Measurements from ENCODE around the gene OR2T27. TPM values are rescaled to one million over a fixed set of nuclear protein-coding genes. Genes with fewer than 3 reads are reported as not detected.

The OR2T27 gene
- total RNA-seq, 1 experiment from 2014 or later = not detected

- TF ChIP-seq REST (IDR thresholded peaks at IDR 0.05; ENCODE audit: low read depth) = no peak
These were observed 24.8 kb downstream of the OR2T27 start (continued) for GRCh38 chr1:248630551-248630950.

GRCh38 chr1:248627971-248628844 lies 27.1 kb downstream of the OR2T27 start:
- RAD21 ChIA-PET (ENCODE audit: low non-redundant PET in 1 of 2, low total read pairs in 2 of 2, uncharacterized antibody in 2 of 2, unreplicated experiment in 2 of 2) = no interaction called here
- Histone ChIP-seq H3K27ac (ENCODE audit: low read depth, low read length) (no peak overlapping the region), H3K9me2 (ENCODE audit: insufficient read depth) (no peaks in the 10 kb centered on the region), H4K20me1 (ENCODE audit: insufficient read depth) (no peaks in the 10 kb centered on the region), H3K9ac (ENCODE audit: low read length) (no peak overlapping the region), H3K4me1 (ENCODE audit: control insufficient read depth in 1 of 2, insufficient read depth in 2 of 2, low read length in 2 of 2) (no peaks in the 10 kb centered on the region), H3K9me3 (ENCODE audit: control insufficient read depth in 1 of 2, insufficient read depth in 1 of 2, low read depth in 1 of 2, low read length in 2 of 2) (no peaks in the 10 kb centered on the region), H3K4me2 (ENCODE audit: low read length) (no peak overlapping the region), H3K36me3 (ENCODE audit: control insufficient read depth in 1 of 2, insufficient read depth in 2 of 2, low read length in 2 of 2) (no peaks in the 10 kb centered on the region), H3K4me3 (replicated peaks in 1 of 2; ENCODE audit: low read depth in 1 of 2, low read length in 2 of 2) (no peak overlapping the region), H2AFZ (ENCODE audit: low read depth, low read length, poor library complexity, severe bottlenecking) (no peak overlapping the region), H3K27me3 (ENCODE audit: insufficient read depth, low read length) (no peaks in the 10 kb centered on the region), H3K79me2 (ENCODE audit: insufficient read depth, low read length) (no peaks in the 10 kb centered on the region)
- BruUV-seq (replicated peaks) = no TSS peak
- CTCF ChIA-PET = no interaction called here
- no peak for ATAC-seq
- DNase-seq (ENCODE audit: low read depth, low spot score) = no peak
- intact Hi-C loops (cut with micrococcal nuclease) = no loop called here
- TF ChIP-seq POLR2A (IDR thresholded peaks at IDR 0.05; ENCODE audit: borderline replicate concordance, extremely low read depth, insufficient read depth, insufficient read length) (no peak), SIN3A (IDR thresholded peaks at IDR 0.05; ENCODE audit: low read depth) (no peak), CTCF (IDR thresholded peaks at IDR 0.05 in 2 of 3, conservative IDR thresholded peaks at IDR 0.05 in 1 of 3; ENCODE audit: borderline replicate concordance in 1 of 3, insufficient read depth in 1 of 3, low read depth in 2 of 3, low read length in 2 of 3) (no peak), EGR1 (IDR thresholded peaks at IDR 0.05; ENCODE audit: low read depth) (no peak), ZBTB33 (IDR thresholded peaks at IDR 0.05; ENCODE audit: extremely low read depth, insufficient replicate concordance, low read length) (no peak)
- POLR2A ChIA-PET = no interaction called here

Data from HCT116 (cell line).